CD4-positive, alpha-beta memory T cell (primary cell): Measurements from ENCODE around the gene BAMBI. TPM values are rescaled to one million over a fixed set of nuclear protein-coding genes. Genes with fewer than 3 reads are reported as not detected.
"Not testable (repeated sequence)": the region's sequence is repeated elsewhere in the genome, so short reads cannot be mapped to it uniquely, and the experiment has no call there.

Experiments
- CTCF ChIA-PET: fragments of 350-600 bp; sonication (Branson Sonifier 250); formaldehyde crosslinking; loops from one replicate; lab custom pipeline; 2021; ENCODE audit warnings: inconsistent platforms; ENCODE audit not compliant: partially characterized antibody; lab: Charles Lee
- POLR2A ChIA-PET: fragments of 350-600 bp; sonication (Branson Sonifier 250); formaldehyde crosslinking; loops from one replicate; lab custom pipeline; 2021; ENCODE audit not compliant: partially characterized antibody; lab: Charles Lee
- DNase-seq, 5 donors: peaks; one replicate each; pipeline versions ENCODE4 v3.0.0 to v3.0.0-alpha.2; 2020 to 2022; ENCODE audit warnings: mixed read lengths in 1 of 5
- H3K27ac ChIP-seq: one replicate; pipeline ENCODE4 v1.7.0; 2013; ENCODE audit warnings: low read depth, low read length
- H3K27me3 ChIP-seq: 2 replicates; pipeline ENCODE4 v1.7.0; 2013; ENCODE audit warnings: mild to moderate bottlenecking, low read length, moderate library complexity; ENCODE audit not compliant: insufficient read depth
- H3K36me3 ChIP-seq: 2 replicates; pipeline ENCODE4 v1.7.0; 2013; ENCODE audit warnings: mild to moderate bottlenecking, low read length, moderate library complexity; ENCODE audit not compliant: insufficient read depth
- H3K4me1 ChIP-seq: 2 replicates; pipeline ENCODE4 v1.7.0; 2013; ENCODE audit warnings: mild to moderate bottlenecking, low read length, moderate library complexity; ENCODE audit not compliant: insufficient read depth
- H3K4me3 ChIP-seq, 2 donors: one replicate each; pipeline ENCODE4 v1.7.0; 2013; ENCODE audit warnings: low read length in 2 of 2, mild to moderate bottlenecking in 1 of 2
- H3K9me3 ChIP-seq, 2 donors: one replicate each; pipeline ENCODE4 v1.7.0; 2013; ENCODE audit warnings: low read length in 2 of 2, control low read depth in 1 of 2; ENCODE audit not compliant: control insufficient read depth in 1 of 2
- H3K27ac Mint-ChIP-seq, 7 donors: one replicate each; pipeline ENCODE4 v1.8.0; 2020 to 2021; ENCODE audit warnings: mixed read lengths in 7 of 7, mild to moderate bottlenecking in 6 of 7, inconsistent platforms in 3 of 7, moderate library complexity in 3 of 7
- H3K27me3 Mint-ChIP-seq, 2 donors: one replicate each; pipeline ENCODE4 v1.8.0; 2020 to 2021; ENCODE audit warnings: mixed read lengths in 2 of 2
- H3K36me3 Mint-ChIP-seq, 2 donors: one replicate each; pipeline ENCODE4 v1.8.0; 2020 to 2021; ENCODE audit warnings: mixed read lengths in 2 of 2, inconsistent platforms in 1 of 2, mild to moderate bottlenecking in 1 of 2
- H3K4me1 Mint-ChIP-seq, 4 donors: one replicate each; pipeline ENCODE4 v1.8.0; 2020 to 2021; ENCODE audit warnings: mixed read lengths in 4 of 4, mild to moderate bottlenecking in 1 of 4
- H3K4me3 Mint-ChIP-seq, 8 donors: one replicate each; pipeline ENCODE4 v1.8.0; 2020 to 2021; ENCODE audit warnings: mixed read lengths in 8 of 8, mild to moderate bottlenecking in 7 of 8, moderate library complexity in 6 of 8, inconsistent platforms in 3 of 8
- H3K9me3 Mint-ChIP-seq, 8 donors: one replicate each; pipeline ENCODE4 v1.8.0; 2020 to 2021; ENCODE audit warnings: mixed read lengths in 8 of 8, mild to moderate bottlenecking in 5 of 8, inconsistent platforms in 3 of 8, moderate library complexity in 1 of 8
- intact Hi-C: fragments of 100-400 bp; cut with micrococcal nuclease; formaldehyde crosslinking; loops from one replicate; pipeline ENCODE4 v1.15.1; 2023
- polyA plus RNA-seq, 2 donors: library from polyadenylated mRNA; unstranded; fragments of 300-500 nt; fragmentation: Illumina TruSeq; gene quantifications; one replicate each; pipeline ENCODE4 v1.2.3, GENCODE V29; 2021
- total RNA-seq, 2 experiments: library from RNA; stranded (reverse); gene quantifications; one replicate each; pipeline ENCODE4 v1.2.3, GENCODE V29; 2021

BAMBI gene
- total and polyA plus RNA-seq, 4 experiments from 2014 or later, result 0.29 to 0.76 TPM; not detected in 2

DNA sequence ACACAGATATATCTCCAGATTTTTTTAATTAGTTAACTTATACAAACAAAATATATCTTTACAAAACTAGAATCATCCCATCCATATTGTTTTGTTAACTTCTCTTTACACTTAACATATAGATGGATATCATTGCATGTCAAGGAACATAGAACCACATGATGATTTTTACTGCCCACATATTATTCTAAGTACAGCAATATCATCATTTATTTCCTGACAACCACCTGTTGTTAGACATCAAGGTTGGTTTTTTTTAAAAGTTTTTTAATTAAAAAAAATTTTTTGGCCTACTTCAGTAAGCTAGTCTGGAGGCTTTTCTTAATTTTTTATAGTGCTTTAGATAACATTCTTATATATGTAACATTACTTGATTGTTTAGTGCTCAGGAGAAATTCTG, 38.9 kb upstream of the BAMBI start:
- POLR2A ChIA-PET, result no interaction called here
- no peaks in the 10 kb centered on the region for H3K36me3 ChIP-seq
- Mint-ChIP-seq H3K27ac (no peak overlapping the region), H3K9me3 (peaks cover 0 to 31% (median 17%) of the 10 kb centered on the region in 8 donors), H3K4me3 (no peak overlapping the region), H3K4me1 (no peaks in the 10 kb centered on the region), H3K27me3 (peaks cover 12 to 13% of the 10 kb centered on the region in 2 donors), H3K36me3 (no peaks in the 10 kb centered on the region)
- H3K27ac ChIP-seq, result no peak overlapping the region
- DNase-seq, result no peak
- intact Hi-C loops, result no loop called here
- H3K9me3 ChIP-seq, result no peaks in the 10 kb centered on the region
- CTCF ChIA-PET, result interaction anchor here (2.7 kb wide), 1 partner anchor 10 kb away, joined by 16 read pairs; no protein-coding TSS in a partner anchor
- no peaks in the 10 kb centered on the region for H3K4me1 ChIP-seq
- no peak overlapping the region for H3K4me3 ChIP-seq
- no peaks in the 10 kb centered on the region for H3K27me3 ChIP-seq

DNA sequence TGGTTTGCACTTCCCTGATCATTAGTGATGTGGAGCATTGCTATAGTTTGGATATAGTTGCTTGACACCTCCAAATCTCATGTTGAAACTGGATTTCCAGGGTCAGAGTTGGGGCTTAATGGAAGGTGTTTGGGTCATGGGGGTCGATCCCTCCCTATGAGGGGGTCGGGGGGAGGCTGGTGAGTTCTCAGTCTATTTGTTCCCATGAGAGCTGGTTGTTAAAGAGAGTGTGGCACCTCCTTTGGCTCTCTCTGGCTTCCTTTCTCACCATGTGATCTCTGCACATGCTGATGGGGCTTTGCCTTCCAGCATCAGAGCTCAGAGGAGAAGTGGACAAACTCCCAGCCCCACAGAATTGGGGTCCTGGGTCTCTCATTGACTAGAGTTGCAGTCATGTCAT, 36.8 kb upstream of the BAMBI start:
- POLR2A ChIA-PET, result no interaction called here
- intact Hi-C loops, result no loop called here

DNA sequence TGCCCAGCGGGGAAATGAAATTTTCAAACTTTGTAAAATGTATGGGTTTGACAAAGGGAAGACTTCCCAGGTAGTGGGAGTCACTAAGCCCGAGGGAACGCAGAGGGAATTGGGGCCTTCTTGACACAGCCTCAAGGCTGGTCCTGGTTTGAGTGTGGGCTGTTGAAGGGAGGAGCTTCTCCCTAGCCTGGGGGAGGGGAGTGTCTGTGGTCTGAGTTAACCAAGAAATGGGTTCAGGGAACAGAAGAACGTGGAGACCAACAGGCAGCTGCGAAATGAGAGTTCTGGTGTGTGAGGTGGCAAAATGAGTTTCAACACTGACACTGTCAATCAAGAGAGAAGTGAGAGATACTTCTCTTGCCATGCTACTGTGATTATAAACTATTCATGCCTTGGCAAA, 32.7 kb upstream of the BAMBI start:
- no peaks in the 10 kb centered on the region for H3K9me3 ChIP-seq
- H3K27me3 ChIP-seq, result no peaks in the 10 kb centered on the region
- intact Hi-C loops, result no loop called here
- ChIA-PET POLR2A (no interaction called here), CTCF (interaction anchor here (0.9 to 1.3 kb wide), 2 partner anchors 16 to 19 kb away, joined by 3 to 4 read pairs; no protein-coding TSS in a partner anchor)
- Mint-ChIP-seq H3K27me3 (peaks cover 2 to 8% of the 10 kb centered on the region in 2 donors), H3K9me3 (peaks cover 0 to 13% (median 2%) of the 10 kb centered on the region in 8 donors), H3K27ac (no peak overlapping the region), H3K4me1 (peaks cover 0 to 3% (median 0%) of the 10 kb centered on the region in 4 donors), H3K36me3 (no peaks in the 10 kb centered on the region), H3K4me3 (no peak overlapping the region)
- H3K36me3 ChIP-seq, result no peaks in the 10 kb centered on the region
- no peaks in the 10 kb centered on the region for H3K4me1 ChIP-seq
- H3K27ac ChIP-seq, result no peak overlapping the region
- DNase-seq, result no peak
- H3K4me3 ChIP-seq, result no peak overlapping the region

More for the DNA sequence above, 36.8 kb upstream of the BAMBI start:
- Histone ChIP-seq H3K9me3 (no peaks in the 10 kb centered on the region), H3K4me1 (no peaks in the 10 kb centered on the region), H3K36me3 (no peaks in the 10 kb centered on the region), H3K27ac (no peak overlapping the region), H3K4me3 (no peak overlapping the region), H3K27me3 (no peaks in the 10 kb centered on the region)
- Mint-ChIP-seq H3K4me3 (no peak overlapping the region), H3K27ac (no peak overlapping the region), H3K9me3 (peaks cover 0 to 28% (median 17%) of the 10 kb centered on the region in 8 donors), H3K4me1 (peaks cover 0 to 3% (median 0%) of the 10 kb centered on the region in 4 donors), H3K36me3 (no peaks in the 10 kb centered on the region), H3K27me3 (peaks cover 3 to 8% of the 10 kb centered on the region in 2 donors)
- no peak for DNase-seq
- CTCF ChIA-PET, result interaction anchor here (1.0 to 1.3 kb wide), 4 partner anchors 11 to 24 kb away, joined by 3 to 4 read pairs (median 4); no protein-coding TSS in a partner anchor

DNA sequence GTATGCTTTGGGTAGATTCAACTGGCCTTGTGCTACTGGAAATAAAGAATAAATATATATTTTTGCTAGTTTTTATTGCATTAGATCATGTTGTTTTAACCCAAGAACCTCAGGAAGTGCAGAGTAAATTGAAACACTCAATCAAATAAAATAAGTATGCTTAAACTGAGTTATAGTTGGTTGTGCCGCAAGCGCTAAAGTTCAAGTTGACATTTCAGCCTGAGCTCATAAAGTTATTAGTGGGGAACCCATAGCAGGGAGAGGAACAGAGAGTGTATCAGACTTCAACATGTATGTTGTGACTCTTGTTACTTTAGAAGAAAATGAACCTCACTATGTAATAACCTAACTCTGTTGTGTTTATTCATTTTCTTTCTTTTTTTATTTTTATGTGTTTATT, 25.2 kb upstream of the BAMBI start:
- ChIA-PET POLR2A (no interaction called here), CTCF (interaction anchor here (1.4 to 1.6 kb wide), 2 partner anchors 12 to 24 kb away, joined by 4 to 6 read pairs; no protein-coding TSS in a partner anchor)
- intact Hi-C loops, result no loop called here
- Histone ChIP-seq H3K4me3 (no peak overlapping the region), H3K9me3 (no peaks in the 10 kb centered on the region), H3K27ac (no peak overlapping the region), H3K27me3 (no peaks in the 10 kb centered on the region), H3K36me3 (no peaks in the 10 kb centered on the region), H3K4me1 (no peaks in the 10 kb centered on the region)
- no peaks in the 10 kb centered on the region for H3K36me3 Mint-ChIP-seq
- peaks cover 0 to 6% (median 0%) of the 10 kb centered on the region in 8 donors for H3K9me3 Mint-ChIP-seq
- H3K4me1 Mint-ChIP-seq, result no peaks in the 10 kb centered on the region
- no peak overlapping the region for H3K4me3 Mint-ChIP-seq
- peaks cover 8 to 11% of the 10 kb centered on the region in 2 donors for H3K27me3 Mint-ChIP-seq
- DNase-seq, result no peak
- H3K27ac Mint-ChIP-seq, result no peak overlapping the region

DNA sequence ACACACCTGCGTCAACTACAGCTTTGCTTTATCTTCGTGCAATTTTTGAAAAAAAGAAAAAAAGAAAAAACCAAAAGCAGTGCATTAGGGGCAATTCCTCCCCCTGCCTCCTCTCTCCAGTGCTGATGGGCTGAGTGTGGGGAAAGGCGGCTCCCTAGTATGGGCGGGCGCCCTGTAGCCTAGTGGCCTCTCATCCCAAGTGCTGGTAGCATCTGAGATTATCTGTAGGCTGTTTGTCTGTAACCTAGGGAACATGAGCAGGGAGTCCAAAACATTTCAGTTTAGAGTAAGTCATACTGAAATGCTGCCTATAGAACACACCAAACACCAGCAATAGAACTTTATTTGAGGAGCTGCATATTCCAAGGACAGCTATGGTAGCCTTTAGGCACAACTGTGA, 24.6 kb upstream of the BAMBI start:
- H3K9me3 ChIP-seq, result no peaks in the 10 kb centered on the region
- Mint-ChIP-seq H3K36me3 (no peaks in the 10 kb centered on the region), H3K4me3 (no peak overlapping the region), H3K9me3 (peaks cover 0 to 4% (median 0%) of the 10 kb centered on the region in 8 donors), H3K4me1 (no peaks in the 10 kb centered on the region), H3K27me3 (peaks cover 9 to 11% of the 10 kb centered on the region in 2 donors), H3K27ac (no peak overlapping the region)
- H3K27me3 ChIP-seq, result no peaks in the 10 kb centered on the region
- no peak overlapping the region for H3K27ac ChIP-seq
- H3K36me3 ChIP-seq, result no peaks in the 10 kb centered on the region
- ChIA-PET CTCF (interaction anchor here (0.8 to 1.6 kb wide), 3 partner anchors 11 to 24 kb away, joined by 3 to 6 read pairs (median 4); no protein-coding TSS in a partner anchor), POLR2A (no interaction called here)
- intact Hi-C loops, result no loop called here
- no peak for DNase-seq
- H3K4me1 ChIP-seq, result no peaks in the 10 kb centered on the region
- H3K4me3 ChIP-seq, result no peak overlapping the region

DNA sequence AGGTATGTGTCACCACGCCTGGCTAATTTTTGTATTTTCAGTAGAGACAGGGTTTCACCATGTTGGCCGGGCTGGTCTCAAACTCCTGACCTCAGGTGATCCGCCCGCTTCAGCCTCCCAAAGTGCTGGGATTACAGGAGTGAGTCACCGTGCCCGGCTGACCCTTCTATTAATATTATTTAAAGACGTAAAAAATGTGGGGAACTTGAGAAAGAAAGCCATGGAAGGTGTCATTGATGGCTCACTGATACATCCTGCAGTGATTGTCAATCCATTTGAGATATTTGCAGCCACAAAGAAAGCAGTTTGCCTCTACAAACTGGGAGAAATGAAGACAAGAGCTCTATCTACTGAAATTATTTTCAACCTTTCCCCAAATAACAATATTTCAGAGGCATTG, 18.5 kb upstream of the BAMBI start:
- H3K9me3 Mint-ChIP-seq, H3K27me3 ChIP-seq, H3K4me3 ChIP-seq, DNase-seq, H3K27ac ChIP-seq, H3K36me3 ChIP-seq, H3K4me1 Mint-ChIP-seq, intact Hi-C loops, H3K36me3 Mint-ChIP-seq, H3K4me1 ChIP-seq, POLR2A ChIA-PET, H3K9me3 ChIP-seq, H3K4me3 Mint-ChIP-seq, H3K27ac Mint-ChIP-seq: not testable (repeated sequence)
- CTCF ChIA-PET, result interaction anchor here (1.0 kb wide), 1 partner anchor 31 kb away, joined by 3 read pairs; no protein-coding TSS in a partner anchor
- peaks cover 7 to 10% of the 10 kb centered on the region in 2 donors for H3K27me3 Mint-ChIP-seq

DNA sequence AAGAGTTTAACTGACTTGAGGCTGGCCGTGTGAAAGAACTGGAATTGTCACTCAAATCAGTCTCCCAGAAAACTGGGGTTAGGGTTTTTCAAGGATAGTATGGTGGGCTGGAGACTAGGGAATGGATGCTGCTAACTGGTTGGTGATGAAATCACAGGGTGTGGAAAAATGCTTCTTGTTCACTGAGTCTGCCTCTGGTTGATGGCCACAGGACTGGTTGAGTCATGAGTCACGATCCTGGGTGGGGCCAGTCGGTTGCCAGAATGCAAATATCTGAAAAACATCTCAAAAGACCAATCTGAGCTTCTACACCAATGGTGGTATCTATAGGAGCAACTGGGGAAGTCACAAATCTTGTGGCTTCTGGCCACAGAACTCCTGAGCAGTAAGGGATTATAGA, 16.3 kb upstream of the BAMBI start:
- H3K36me3 ChIP-seq, result no peaks in the 10 kb centered on the region
- Mint-ChIP-seq H3K9me3 (no peaks in the 10 kb centered on the region), H3K27me3 (peaks cover 15% of the 10 kb centered on the region in 2 donors), H3K36me3 (no peaks in the 10 kb centered on the region), H3K4me1 (peaks cover 0 to 4% (median 1%) of the 10 kb centered on the region in 4 donors), H3K4me3 (no peak overlapping the region), H3K27ac (no peak overlapping the region)
- H3K9me3 ChIP-seq, result no peaks in the 10 kb centered on the region
- peaks cover 4% of the 10 kb centered on the region for H3K27me3 ChIP-seq
- H3K4me3 ChIP-seq, result no peak overlapping the region
- H3K4me1 ChIP-seq, result no peaks in the 10 kb centered on the region
- intact Hi-C loops, result no loop called here
- H3K27ac ChIP-seq, result no peak overlapping the region
- ChIA-PET CTCF (interaction anchor here (1.2 to 1.7 kb wide), 2 partner anchors 9 to 33 kb away, joined by 3 to 5 read pairs; no protein-coding TSS in a partner anchor), POLR2A (no interaction called here)
- DNase-seq, result no peak
